K562 (cell line): Measurements from ENCODE around the gene HECW1. TPM values are rescaled to one million over a fixed set of nuclear protein-coding genes. Genes with fewer than 3 reads are reported as not detected.

Source experiments
- ATAC-seq: fragments of 200-7000 bp; cut with Tn5 transposase; 3 replicates; pipeline ENCODE4 v1.9.1; 2020; ENCODE audit warnings: moderate library complexity
- BruUV-seq: library from RNA; stranded (reverse); fragments of 400-500 nt; replicated peaks from 2 replicates; lab custom pipeline; 2021; lab: Mats Ljungman, UMichigan
- CTCF ChIA-PET: fragments of 300-600 bp; formaldehyde crosslinking; extraction: SDS; loops from one replicate; lab custom pipeline; 2021; ENCODE audit warnings: low intra/inter-chr PET ratio; lab: Yijun Ruan, JAX
- POLR2A ChIA-PET: fragments of 300-600, 350-650 bp; sonication (Branson Sonifier 250); formaldehyde crosslinking; extraction: SDS; loops from one replicate; lab custom pipeline; 2021; ENCODE audit warnings: antibody characterized with exemption, inconsistent platforms; lab: Yijun Ruan, JAX
- DNase-seq, 4 experiments: peaks; one replicate each; pipeline versions ENCODE4 v3.0.0 to v3.0.0-alpha.2; 2011 to 2018; ENCODE audit warnings: low spot score in 3 of 4, mixed read lengths in 3 of 4; ENCODE audit errors: extremely low read depth in 1 of 4
- FAIRE-seq: peaks from 2 replicates; lab custom pipeline; 2011; peaks lifted over from hg19 to GRCh38; lab: Jason Lieb, UNC
- H2AFZ ChIP-seq: 2 replicates; pipeline ENCODE4 v1.6.0; 2011; ENCODE audit warnings: low read depth, low read length, control low read depth, inconsistent platforms
- H3K27ac ChIP-seq: fragments of 200-600 bp; 3 replicates; pipeline ENCODE4 v1.8.0; 2011; ENCODE audit warnings: low read depth, mild to moderate bottlenecking, control low read depth, inconsistent platforms, low read length, moderate library complexity, mixed read lengths; ENCODE audit errors: extremely low read depth
- H3K27me3 ChIP-seq, 2 experiments: fragments of 300-600 bp in 1 of 2; 2 replicates in 1 of 2; 3 replicates in 1 of 2; pipeline versions ENCODE4 v1.6.0 to v1.8.0; 2011; ENCODE audit warnings: inconsistent platforms in 2 of 2, low read length in 2 of 2, mild to moderate bottlenecking in 1 of 2, mixed read lengths in 1 of 2, moderate library complexity in 1 of 2; ENCODE audit not compliant: control insufficient read depth in 2 of 2, insufficient read depth in 2 of 2
- H3K36me3 ChIP-seq: fragments of 300-600 bp; 3 replicates; pipeline ENCODE4 v1.8.0; 2011; ENCODE audit warnings: mild to moderate bottlenecking, low read length, inconsistent platforms; ENCODE audit not compliant: control insufficient read depth, insufficient read depth
- H3K4me1 ChIP-seq, 2 experiments: fragments of 200-600 bp in 1 of 2; replicated peaks in 1 of 2; 2 replicates in 1 of 2; 3 replicates in 1 of 2; pipeline versions ENCODE4 v1.5.1 to v1.8.0; 2011; ENCODE audit warnings: inconsistent platforms in 2 of 2, low read length in 2 of 2, mild to moderate bottlenecking in 1 of 2, mixed read lengths in 1 of 2, moderate library complexity in 1 of 2; ENCODE audit not compliant: control insufficient read depth in 2 of 2, insufficient read depth in 2 of 2
- H3K4me2 ChIP-seq: 2 replicates; pipeline ENCODE4 v1.6.1; 2011; ENCODE audit warnings: low read length, control low read depth, inconsistent platforms, mixed read lengths; ENCODE audit not compliant: insufficient read depth
- H3K4me3 ChIP-seq: fragments of 200-600 bp; sonication (generic), shearing (Covaris generic); 2 replicates; pipeline ENCODE4 v1.5.1; 2016; ENCODE audit warnings: control low read depth, inconsistent platforms
- H3K79me2 ChIP-seq: fragments of 200-600 bp; 3 replicates; pipeline ENCODE4 v1.8.0; 2011; ENCODE audit warnings: low read length, inconsistent platforms; ENCODE audit not compliant: control insufficient read depth, insufficient read depth
- H3K9ac ChIP-seq, 2 experiments: 2 replicates each; pipeline versions ENCODE4 v1.6.0 to v1.6.1; 2011; ENCODE audit warnings: low read depth in 2 of 2, low read length in 2 of 2, control low read depth in 1 of 2, inconsistent platforms in 1 of 2, mild to moderate bottlenecking in 1 of 2, mixed read lengths in 1 of 2; ENCODE audit not compliant: insufficient read depth in 1 of 2
- H3K9me1 ChIP-seq: one replicate; pipeline ENCODE4 v1.6.0; 2011; ENCODE audit warnings: inconsistent platforms, mild to moderate bottlenecking, low read length, moderate library complexity; ENCODE audit not compliant: control insufficient read depth, insufficient read depth
- H3K9me3 ChIP-seq: replicated peaks from 2 replicates; pipeline ENCODE4 v1.5.1; 2011; ENCODE audit warnings: low read depth, low read length, inconsistent platforms; ENCODE audit not compliant: control insufficient read depth, insufficient read depth
- H4K20me1 ChIP-seq: replicated peaks from 2 replicates; pipeline ENCODE4 v1.6.1; 2011; ENCODE audit warnings: low read length, inconsistent platforms, mixed read lengths; ENCODE audit not compliant: control insufficient read depth, insufficient read depth
- C11orf30 ChIP-seq: fragments of 450-650 bp; IDR thresholded peaks from 2 replicates; pipeline ENCODE4 v1.6.1; 2016; ENCODE audit warnings: low read depth, mild to moderate bottlenecking
- EP300 ChIP-seq: IDR thresholded peaks from 2 replicates; pipeline ENCODE4 v1.6.1; 2012; ENCODE audit warnings: low read length, improper control_type of control experiment
- GTF3C2 ChIP-seq: IDR thresholded peaks from 3 replicates; pipeline ENCODE4 v1.6.1; 2011; ENCODE audit warnings: borderline replicate concordance, mild to moderate bottlenecking, moderate library complexity; ENCODE audit not compliant: insufficient read length; ENCODE audit errors: extremely low read depth
- MAFG ChIP-seq: fragments of 450-650 bp; conservative IDR thresholded peaks from 2 replicates; pipeline ENCODE4 v1.6.1; 2016; ENCODE audit warnings: missing genetic modification characterization, missing compliant biosample characterization
- MAZ ChIP-seq, 2 experiments: fragments of 450-650 bp in 1 of 2; sonication (generic) in 1 of 2; formaldehyde crosslinking; IDR thresholded peaks in 1 of 2; conservative IDR thresholded peaks in 1 of 2; 2 replicates each; pipeline versions ENCODE4 v1.4.0 to v1.5.0; 2020; ENCODE audit warnings: mild to moderate bottlenecking in 1 of 2, missing genetic modification reagents in 1 of 2
- MBD2 ChIP-seq: sonication (generic); IDR thresholded peaks from 2 replicates; pipeline ENCODE4 v1.6.1; 2016; ENCODE audit warnings: low read depth, borderline replicate concordance
- SMAD4 ChIP-seq: fragments of 250-450 bp; sonication (Bioruptor Pico); conservative IDR thresholded peaks from 2 replicates; pipeline ENCODE4 v1.8.0; 2021; ENCODE audit warnings: inconsistent platforms, mild to moderate bottlenecking, moderate library complexity
- ZFP91 ChIP-seq: sonication (generic); formaldehyde crosslinking; IDR thresholded peaks from 2 replicates; pipeline ENCODE4 v1.8.0; 2022; ENCODE audit warnings: mild to moderate bottlenecking, missing genetic modification reagents
- ZNF316 ChIP-seq: fragments of 450-650 bp; IDR thresholded peaks from 2 replicates; pipeline ENCODE4 v1.6.1; 2016
- ZNF583 ChIP-seq: fragments of 250-450 bp; sonication (Bioruptor Pico); IDR thresholded peaks from 2 replicates; pipeline ENCODE4 v1.4.0; 2020
- WGBS: fragments of 100-300 bp; shearing (Covaris generic); methylation state at CpG from one replicate; pipeline ENCODE4 v1.1.6; 2016; ENCODE audit warnings: low coverage, mixed read lengths; ENCODE audit not compliant: insufficient coverage; ENCODE audit errors: missing lambda C conversion rate; 5-methylcytosine and 5-hydroxymethylcytosine counted together
- in situ Hi-C: fragments of 300-500 bp; cut with MboI; formaldehyde crosslinking; loops from 4 replicates; pipeline ENCODE4 v1.15.0; 2018; ENCODE audit warnings: inconsistent platforms, mixed read lengths
- intact Hi-C: fragments of 100-400 bp; cut with micrococcal nuclease; formaldehyde crosslinking; loops from 2 replicates; pipeline ENCODE4 v1.14.2; 2022
- polyA plus RNA-seq, 8 experiments: library from polyadenylated mRNA; depleted of rRNA in 4 of 8; stranded (reverse) in 5 of 8; unstranded in 3 of 8; fragments of >200 nt; fragmentation: Nextera tagmentation in 2 of 8; fragmentation: Illumina TruSeq in 1 of 8; extraction: Ambion mirVana in 2 of 8; extraction: Trizol in 1 of 8; gene quantifications; 2 replicates each; pipeline versions ENCODE4 v1.2.1 to v1.2.3, GENCODE V29; 2011 to 2014; ENCODE audit warnings: inconsistent platforms in 1 of 8, missing spikeins in 1 of 8
- total RNA-seq, 7 experiments: library from RNA; depleted of rRNA in 6 of 7; stranded (reverse); fragments of >200 nt in 6 of 7; fragmentation: Illumina TruSeq in 2 of 7; extraction: Trizol in 2 of 7; gene quantifications; 2 replicates each; pipeline versions ENCODE4 v1.2.1 to v1.2.3, GENCODE V29; 2011 to 2021; ENCODE audit warnings: low replicate concordance in 1 of 7

HECW1 gene
- total and polyA plus RNA-seq, 9 of the 15 experiments (the other 6 are each of a cell fraction or from before 2014, with no cell fraction given) = 0.07 to 0.31 (median 0.13) TPM; not detected in 4

GRCh38 chr7:43470110-43470509, 357.7 kb downstream of the HECW1 start (continued):
- TF ChIP-seq ZFP91 (CRISPR knock-in tag) (no peak), MAZ (CRISPR knock-in tag; conservative IDR thresholded peaks at IDR 0.05 in 1 of 2, IDR thresholded peaks at IDR 0.05 in 1 of 2) (no peak), MBD2 (no peak), EP300 (no peak)

GRCh38 chr7:43475983-43476382, 363.5 kb downstream of the HECW1 start:
- Histone ChIP-seq H2AFZ (no peak overlapping the region), H4K20me1 (no peaks in the 10 kb centered on the region), H3K36me3 (no peaks in the 10 kb centered on the region), H3K79me2 (no peaks in the 10 kb centered on the region), H3K27ac (no peak overlapping the region), H3K4me1 (no peaks in the 10 kb centered on the region), H3K27me3 (peaks cover 0 to 14% of the 10 kb centered on the region in 2 experiments; a peak in 3 of 5 replicates), H3K4me3 (no peak overlapping the region), H3K9me3 (no peaks in the 10 kb centered on the region), H3K4me2 (no peak overlapping the region), H3K9ac (no peak overlapping the region), H3K9me1 (no peaks in the 10 kb centered on the region)
- 0% methylated on average over 1 of the region's 1 CpG for WGBS
- CTCF ChIA-PET = no interaction called here
- no peak for ATAC-seq
- BruUV-seq = no TSS peak
- no peak for DNase-seq
- in situ Hi-C loops = no loop called here
- POLR2A ChIA-PET = interaction anchor here (0.6 kb wide), 1 partner anchor 54 kb away, joined by 3 read pairs; no protein-coding TSS in a partner anchor
- no peak for TF ChIP-seq GTF3C2
- no peak for TF ChIP-seq ZNF583
- TF ChIP-seq SMAD4 (CRISPR knock-in tag) = no peak
- TF ChIP-seq ZNF316 = peak; percentile 83
- TF ChIP-seq C11orf30 = peak; percentile 62; the same call in 1 of the 2 replicates
- 0 out of 2 replicates have a peak, but pooled peaks have one; percentile 27 for TF ChIP-seq MAFG
- FAIRE-seq = no peak
- intact Hi-C loops = no loop called here
